ENCODE results near the gene C21orf91. TPM values are rescaled to one million over a fixed set of nuclear protein-coding genes. Genes with fewer than 3 reads are reported as not detected.

Gene C21orf91
- total RNA-seq, 6 donors from 2014 or later = 2.2 to 18.3 (median 15.4) TPM

GRCh38 chr21:17789656-17790055 lies 29.5 kb downstream of the C21orf91 start:
- no peak for DNase-seq
- TF ChIP-seq, protein P1, sequence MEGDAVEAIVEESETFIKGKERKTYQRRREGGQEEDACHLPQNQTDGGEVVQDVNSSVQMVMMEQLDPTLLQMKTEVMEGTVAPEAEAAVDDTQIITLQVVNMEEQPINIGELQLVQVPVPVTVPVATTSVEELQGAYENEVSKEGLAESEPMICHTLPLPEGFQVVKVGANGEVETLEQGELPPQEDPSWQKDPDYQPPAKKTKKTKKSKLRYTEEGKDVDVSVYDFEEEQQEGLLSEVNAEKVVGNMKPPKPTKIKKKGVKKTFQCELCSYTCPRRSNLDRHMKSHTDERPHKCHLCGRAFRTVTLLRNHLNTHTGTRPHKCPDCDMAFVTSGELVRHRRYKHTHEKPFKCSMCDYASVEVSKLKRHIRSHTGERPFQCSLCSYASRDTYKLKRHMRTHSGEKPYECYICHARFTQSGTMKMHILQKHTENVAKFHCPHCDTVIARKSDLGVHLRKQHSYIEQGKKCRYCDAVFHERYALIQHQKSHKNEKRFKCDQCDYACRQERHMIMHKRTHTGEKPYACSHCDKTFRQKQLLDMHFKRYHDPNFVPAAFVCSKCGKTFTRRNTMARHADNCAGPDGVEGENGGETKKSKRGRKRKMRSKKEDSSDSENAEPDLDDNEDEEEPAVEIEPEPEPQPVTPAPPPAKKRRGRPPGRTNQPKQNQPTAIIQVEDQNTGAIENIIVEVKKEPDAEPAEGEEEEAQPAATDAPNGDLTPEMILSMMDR (IDR thresholded peaks at IDR 0.05) = no peak
- 62 to 69% methylated on average over 3 of the region's 3 CpGs for WGBS, 2 donors
- Histone ChIP-seq H3K9me3 (no peaks in the 10 kb centered on the region), H3K4me1 (peaks cover 5 to 18% (median 10%) of the 10 kb centered on the region in 4 donors), H3K27me3 (no peaks in the 10 kb centered on the region), H3K27ac (no peak overlapping the region), H3K36me3 (peaks cover 4 to 33% (median 16%) of the 10 kb centered on the region in 4 donors), H3K4me3 (no peak overlapping the region)
- ATAC-seq (ENCODE audit: low FRiP score in 2 of 2) = no peak

- no peaks in the 10 kb centered on the region for H3K27me3 ChIP-seq
- H3K4me1 ChIP-seq = peaks cover 1 to 12% (median 6%) of the 10 kb centered on the region in 4 donors
- ATAC-seq (ENCODE audit: low FRiP score in 2 of 2) (no peak), DNase-seq (no peak)
- no peak overlapping the region for H3K4me3 ChIP-seq
- WGBS, 2 donors = 19 to 43% methylated on average over 3 of the region's 3 CpGs
- H3K27ac ChIP-seq = no peak overlapping the region
- TF ChIP-seq, protein P1 (IDR thresholded peaks at IDR 0.05) = no peak
- no peak for TF ChIP-seq POLR2A (IDR thresholded peaks at IDR 0.05)
- no peak for TF ChIP-seq POLR2AphosphoS5 (IDR thresholded peaks at IDR 0.05)
- TF ChIP-seq EP300 (IDR thresholded peaks at IDR 0.05) = no peak
- H3K9me3 ChIP-seq = no peaks in the 10 kb centered on the region
- H3K36me3 ChIP-seq = peaks cover 4 to 33% (median 16%) of the 10 kb centered on the region in 4 donors
Measured at GRCh38 chr21:17789069-17789468, 30.1 kb downstream of the C21orf91 start.

GRCh38 chr21:17786851-17787181 lies 32.3 kb downstream of the C21orf91 start:
- 78 to 83% methylated on average over 2 of the region's 2 CpGs for WGBS, 2 donors

GRCh38 chr21:17786071-17786850 lies 32.9 kb downstream of the C21orf91 start:
- 81 to 97% methylated on average over 8 of the region's 8 CpGs for WGBS, 2 donors
- Histone ChIP-seq H3K4me1 (peaks cover 0 to 4% (median 0%) of the 10 kb centered on the region in 4 donors), H3K9me3 (no peaks in the 10 kb centered on the region), H3K36me3 (peaks cover 0 to 17% (median 10%) of the 10 kb centered on the region in 4 donors), H3K4me3 (no peak overlapping the region), H3K27me3 (no peaks in the 10 kb centered on the region), H3K27ac (no peak overlapping the region)
- ATAC-seq (ENCODE audit: low FRiP score in 2 of 2) = no peak
- no peak for DNase-seq
- TF ChIP-seq POLR2AphosphoS5 (IDR thresholded peaks at IDR 0.05) = no peak
- TF ChIP-seq EP300 (IDR thresholded peaks at IDR 0.05) = no peak
- TF ChIP-seq, protein P1 (IDR thresholded peaks at IDR 0.05) = no peak
- no peak for TF ChIP-seq POLR2A (IDR thresholded peaks at IDR 0.05)

More at GRCh38 chr21:17786851-17787181, 32.3 kb downstream of the C21orf91 start:
- DNase-seq = no peak
- Histone ChIP-seq H3K36me3 (peaks cover 0 to 19% (median 11%) of the 10 kb centered on the region in 4 donors), H3K4me3 (no peak overlapping the region), H3K4me1 (peaks cover 0 to 4% (median 0%) of the 10 kb centered on the region in 4 donors), H3K9me3 (no peaks in the 10 kb centered on the region), H3K27me3 (no peaks in the 10 kb centered on the region), H3K27ac (no peak overlapping the region)
- no peak for ATAC-seq (ENCODE audit: low FRiP score in 2 of 2)
- TF ChIP-seq POLR2A (IDR thresholded peaks at IDR 0.05) (no peak), POLR2AphosphoS5 (IDR thresholded peaks at IDR 0.05) (no peak), EP300 (IDR thresholded peaks at IDR 0.05) (no peak)
- TF ChIP-seq, protein P1 (IDR thresholded peaks at IDR 0.05) = no peak

- 94 to 98% methylated on average over 2 of the region's 2 CpGs for WGBS, 2 donors
- Histone ChIP-seq H3K4me3 (no peak overlapping the region), H3K4me1 (peaks cover 1 to 8% (median 5%) of the 10 kb centered on the region in 4 donors), H3K9me3 (no peaks in the 10 kb centered on the region), H3K27me3 (no peaks in the 10 kb centered on the region), H3K27ac (no peak overlapping the region), H3K36me3 (peaks cover 0 to 17% (median 10%) of the 10 kb centered on the region in 4 donors)
- no peak for TF ChIP-seq POLR2A (IDR thresholded peaks at IDR 0.05)
- TF ChIP-seq, protein P1 (IDR thresholded peaks at IDR 0.05) = no peak
- no peak for TF ChIP-seq POLR2AphosphoS5 (IDR thresholded peaks at IDR 0.05)
- TF ChIP-seq EP300 (IDR thresholded peaks at IDR 0.05) = no peak
- no peak for ATAC-seq (ENCODE audit: low FRiP score in 2 of 2)
- DNase-seq = no peak
Measured at GRCh38 chr21:17785403-17785788, 33.8 kb downstream of the C21orf91 start.

Data from upper lobe of left lung (tissue), 6 donors.